ENCODE results near the gene TRAPPC6A.

DNA sequence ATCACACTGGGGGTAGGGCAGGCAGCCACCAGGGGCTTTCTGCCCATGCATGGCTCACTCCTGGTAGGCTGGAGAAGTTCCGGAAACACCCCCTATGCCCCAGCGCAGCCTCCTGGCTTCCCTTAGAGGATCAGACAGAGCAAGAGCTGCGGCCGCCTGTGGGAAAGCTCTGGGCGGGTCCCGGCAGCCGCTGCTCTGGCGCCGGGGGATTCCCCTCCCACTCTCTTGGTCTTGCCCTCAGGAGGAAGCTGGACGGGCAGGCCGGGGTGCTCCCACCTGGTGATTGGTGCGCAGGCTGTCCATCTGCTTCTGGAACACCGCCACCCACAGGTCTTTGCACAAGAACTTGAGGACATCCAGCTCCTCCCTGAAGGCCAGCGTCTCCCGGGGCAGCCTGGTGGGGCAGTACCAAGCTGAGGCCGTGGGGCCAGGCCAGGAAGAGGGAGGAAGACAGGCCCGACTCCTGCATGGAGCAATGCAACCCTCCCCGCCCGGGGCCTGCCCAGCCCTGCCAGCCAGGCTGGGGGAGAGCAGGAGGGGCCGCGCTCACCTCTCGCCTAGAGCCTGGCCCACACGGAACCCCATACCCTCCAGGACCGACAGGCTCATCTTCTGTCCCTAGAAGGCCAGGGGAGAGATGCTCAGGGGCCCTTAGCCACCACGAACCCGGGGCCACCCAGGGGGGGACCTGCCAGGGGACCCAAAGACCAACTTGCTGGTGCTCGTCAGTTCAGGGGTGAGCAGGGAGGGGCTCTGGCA is 13.3 kb downstream of the TRAPPC6A start:
- TF ChIP-seq HMGA1 (CRISPR knock-in tag; conservative IDR thresholded peaks at IDR 0.05) (no peak), ZNF530 (CRISPR knock-in tag; IDR thresholded peaks at IDR 0.05; ENCODE audit: low read depth) (no peak), NCOA5 (CRISPR knock-in tag; IDR thresholded peaks at IDR 0.05) (no peak), MAFF (IDR thresholded peaks at IDR 0.05; ENCODE audit: low read depth, low read length) (no peak), EP300 (IDR thresholded peaks at IDR 0.05; ENCODE audit: low read depth in 2 of 2, low read length in 2 of 2) (no peak), EP300 (CRISPR knock-in tag; IDR thresholded peaks at IDR 0.05; ENCODE audit: borderline replicate concordance) (no peak), FOXK1 (CRISPR knock-in tag; IDR thresholded peaks at IDR 0.05; ENCODE audit: borderline replicate concordance, low read depth) (no peak), TEAD2 (CRISPR knock-in tag; IDR thresholded peaks at IDR 0.05) (no peak), HNRNPLL (IDR thresholded peaks at IDR 0.05; ENCODE audit: low read depth, low read length, poor library complexity, severe bottlenecking) (peak; percentile 43), FIP1L1 (IDR thresholded peaks at IDR 0.05; ENCODE audit: borderline replicate concordance, insufficient read depth, low read depth, low read length) (no peak), POLR2A (IDR thresholded peaks at IDR 0.05; ENCODE audit: insufficient read depth in 1 of 2, low read depth in 2 of 2, low read length in 2 of 2) (no peak)
- TF ChIP-seq, protein P1, sequence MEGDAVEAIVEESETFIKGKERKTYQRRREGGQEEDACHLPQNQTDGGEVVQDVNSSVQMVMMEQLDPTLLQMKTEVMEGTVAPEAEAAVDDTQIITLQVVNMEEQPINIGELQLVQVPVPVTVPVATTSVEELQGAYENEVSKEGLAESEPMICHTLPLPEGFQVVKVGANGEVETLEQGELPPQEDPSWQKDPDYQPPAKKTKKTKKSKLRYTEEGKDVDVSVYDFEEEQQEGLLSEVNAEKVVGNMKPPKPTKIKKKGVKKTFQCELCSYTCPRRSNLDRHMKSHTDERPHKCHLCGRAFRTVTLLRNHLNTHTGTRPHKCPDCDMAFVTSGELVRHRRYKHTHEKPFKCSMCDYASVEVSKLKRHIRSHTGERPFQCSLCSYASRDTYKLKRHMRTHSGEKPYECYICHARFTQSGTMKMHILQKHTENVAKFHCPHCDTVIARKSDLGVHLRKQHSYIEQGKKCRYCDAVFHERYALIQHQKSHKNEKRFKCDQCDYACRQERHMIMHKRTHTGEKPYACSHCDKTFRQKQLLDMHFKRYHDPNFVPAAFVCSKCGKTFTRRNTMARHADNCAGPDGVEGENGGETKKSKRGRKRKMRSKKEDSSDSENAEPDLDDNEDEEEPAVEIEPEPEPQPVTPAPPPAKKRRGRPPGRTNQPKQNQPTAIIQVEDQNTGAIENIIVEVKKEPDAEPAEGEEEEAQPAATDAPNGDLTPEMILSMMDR (CRISPR knock-in tag; IDR thresholded peaks at IDR 0.05): peak; percentile 38
- TF ChIP-seq, protein P2, sequence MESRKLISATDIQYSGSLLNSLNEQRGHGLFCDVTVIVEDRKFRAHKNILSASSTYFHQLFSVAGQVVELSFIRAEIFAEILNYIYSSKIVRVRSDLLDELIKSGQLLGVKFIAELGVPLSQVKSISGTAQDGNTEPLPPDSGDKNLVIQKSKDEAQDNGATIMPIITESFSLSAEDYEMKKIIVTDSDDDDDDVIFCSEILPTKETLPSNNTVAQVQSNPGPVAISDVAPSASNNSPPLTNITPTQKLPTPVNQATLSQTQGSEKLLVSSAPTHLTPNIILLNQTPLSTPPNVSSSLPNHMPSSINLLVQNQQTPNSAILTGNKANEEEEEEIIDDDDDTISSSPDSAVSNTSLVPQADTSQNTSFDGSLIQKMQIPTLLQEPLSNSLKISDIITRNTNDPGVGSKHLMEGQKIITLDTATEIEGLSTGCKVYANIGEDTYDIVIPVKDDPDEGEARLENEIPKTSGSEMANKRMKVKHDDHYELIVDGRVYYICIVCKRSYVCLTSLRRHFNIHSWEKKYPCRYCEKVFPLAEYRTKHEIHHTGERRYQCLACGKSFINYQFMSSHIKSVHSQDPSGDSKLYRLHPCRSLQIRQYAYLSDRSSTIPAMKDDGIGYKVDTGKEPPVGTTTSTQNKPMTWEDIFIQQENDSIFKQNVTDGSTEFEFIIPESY (CRISPR knock-in tag; IDR thresholded peaks at IDR 0.05): no peak

All from HepG2 (cell line).